ENCODE data around the gene RNF103.

Gene RNF103

GRCh38 chr2:86566821-86567190 is 56.9 kb downstream of the RNF103 start:
- DNase-seq (ENCODE audit: low read depth): no peak

GRCh38 chr2:86566158-86566820 is 57.4 kb downstream of the RNF103 start:
- DNase-seq (ENCODE audit: low read depth): no peak

GRCh38 chr2:86563650-86564061 is 60.0 kb downstream of the RNF103 start:
- no peak for DNase-seq (ENCODE audit: low read depth)

GRCh38 chr2:86562922-86563649 is 60.6 kb downstream of the RNF103 start, which contains the start of gene CHMP3:
Gene CHMP3 (minus strand): TSS chr2:86563443. CDS start chr2:86563348, 95 bp downstream.
- peak; percentile 95 for DNase-seq (ENCODE audit: low read depth)

- DNase-seq (ENCODE audit: low read depth): peak; percentile 8
These were observed 61.2 kb downstream of the RNF103 start for GRCh38 chr2:86562485-86562921.

- peak; percentile 30 for DNase-seq (ENCODE audit: low read depth)
These were observed 65.8 kb downstream of the RNF103 start for GRCh38 chr2:86557836-86558235.

GRCh38 chr2:86556508-86556907 is 67.2 kb downstream of the RNF103 start:
- DNase-seq (ENCODE audit: low read depth): no peak

Data from iris pigment epithelial cell (primary cell).